C4-2B (cell line): ENCODE data around the gene TRIM62.

Experiments used
- H3K27ac ChIP-seq: fragments of 450-650 bp; 2 replicates; pipeline ENCODE4 v1.5.1; 2017
- CTCF ChIP-seq: fragments of 450-650 bp; conservative IDR thresholded peaks from 2 replicates; pipeline ENCODE4 v1.5.1; 2017; ENCODE audit warnings: mild to moderate bottlenecking
- ZFX ChIP-seq: fragments of 450-650 bp; IDR thresholded peaks from 2 replicates; pipeline ENCODE4 v1.6.1; 2017

The TRIM62 gene

GRCh38 chr1:33188572-33189275, 6.9 kb upstream of the TRIM62 start:
- no peak overlapping the region for H3K27ac ChIP-seq
- TF ChIP-seq CTCF (no peak), ZFX (no peak)

GRCh38 chr1:33186936-33187335, 5.1 kb upstream of the TRIM62 start:
- H3K27ac ChIP-seq, result no peak overlapping the region
- TF ChIP-seq ZFX (no peak), CTCF (no peak)

GRCh38 chr1:33185541-33185940, 3.7 kb upstream of the TRIM62 start:
- no peak overlapping the region for H3K27ac ChIP-seq
- TF ChIP-seq CTCF, result no peak
- TF ChIP-seq ZFX, result no peak

- H3K27ac ChIP-seq, result no peak overlapping the region
- no peak for TF ChIP-seq CTCF
- TF ChIP-seq ZFX, result no peak
These were observed 1.5 kb upstream of the TRIM62 start for GRCh38 chr1:33183306-33183705.

- TF ChIP-seq ZFX (no peak), CTCF (no peak)
- no peak overlapping the region for H3K27ac ChIP-seq
These were observed 1.1 kb upstream of the TRIM62 start for GRCh38 chr1:33182896-33183295.

GRCh38 chr1:33182401-33182841, 578 bp upstream of the TRIM62 start:
- TF ChIP-seq CTCF (no peak), ZFX (no peak)
- H3K27ac ChIP-seq, result no peak overlapping the region

GRCh38 chr1:33180911-33181890, 642 bp downstream of the TRIM62 start:
- TF ChIP-seq CTCF (no peak), ZFX (no peak)
- H3K27ac ChIP-seq, result peak overlapping the region; percentile 48
